HepG2 (cell line): ENCODE results near the gene AARSD1. TPM values are rescaled to one million over a fixed set of nuclear protein-coding genes. Genes with fewer than 3 reads are reported as not detected.
A peak's percentile ranks its signal among the peaks of the same experiment; 100 is the strongest.

Source experiments
- BHLHE40 ChIP-seq: IDR thresholded peaks from 2 replicates; pipeline ENCODE4 v1.6.1; 2011; ENCODE audit warnings: low read length, improper control_type of control experiment
- FOXO4 ChIP-seq: sonication (generic); formaldehyde crosslinking; conservative IDR thresholded peaks from 2 replicates; pipeline ENCODE4 v1.8.1; 2023; ENCODE audit warnings: missing genetic modification reagents
- KAT8 ChIP-seq: IDR thresholded peaks from 2 replicates; pipeline ENCODE4 v1.6.1; 2016; ENCODE audit warnings: missing genetic modification reagents, missing compliant biosample characterization
- MATR3 ChIP-seq: sonication (generic); formaldehyde crosslinking; IDR thresholded peaks from 2 replicates; pipeline ENCODE4 v1.4.0; 2020; ENCODE audit warnings: missing genetic modification reagents
- NFE2L2 ChIP-seq: fragments of 150-350 bp; IDR thresholded peaks from 2 replicates; pipeline ENCODE4 v1.6.1; 2014; ENCODE audit warnings: low read length
- POLR2AphosphoS2 ChIP-seq: IDR thresholded peaks from 2 replicates; pipeline ENCODE4 v1.6.1; 2011; ENCODE audit warnings: low read depth, low read length, improper control_type of control experiment
- PRPF4 ChIP-seq: fragments of 200-400 bp; formaldehyde crosslinking; IDR thresholded peaks from 2 replicates; pipeline ENCODE4 v1.6.1; 2016; ENCODE audit warnings: low read length, low read depth; ENCODE audit not compliant: poor library complexity, severe bottlenecking
- SALL2 ChIP-seq: sonication (generic); formaldehyde crosslinking; IDR thresholded peaks from 2 replicates; pipeline ENCODE4 v1.8.1; 2023; ENCODE audit warnings: mild to moderate bottlenecking, missing genetic modification reagents, inconsistent platforms
- ZNF205 ChIP-seq: IDR thresholded peaks from 2 replicates; pipeline ENCODE4 v1.6.1; 2018; ENCODE audit warnings: missing biosample characterization, missing genetic modification reagents
- ZNF354B ChIP-seq: sonication (generic); formaldehyde crosslinking; IDR thresholded peaks from 2 replicates; pipeline ENCODE4 v1.8.0; 2022; ENCODE audit warnings: mild to moderate bottlenecking, missing genetic modification reagents
- ZNF562 ChIP-seq: sonication (generic); formaldehyde crosslinking; IDR thresholded peaks from 2 replicates; pipeline ENCODE4 v1.8.0; 2022; ENCODE audit warnings: missing genetic modification reagents, borderline replicate concordance
- ZNF7 ChIP-seq: IDR thresholded peaks from 2 replicates; pipeline ENCODE4 v1.6.1; 2016; ENCODE audit warnings: missing biosample characterization, missing genetic modification reagents
- ZNF761 ChIP-seq: sonication (generic); formaldehyde crosslinking; conservative IDR thresholded peaks from 2 replicates; pipeline ENCODE4 v1.4.0; 2020; ENCODE audit warnings: mild to moderate bottlenecking, missing genetic modification reagents
- polyA plus RNA-seq, 8 experiments: library from polyadenylated mRNA; depleted of rRNA in 3 of 8; stranded (reverse) in 7 of 8; unstranded in 1 of 8; fragments of >200 nt; fragmentation: Illumina TruSeq in 4 of 8; extraction: Trizol in 4 of 8; gene quantifications; 2 replicates each; pipeline versions ENCODE4 v1.2.1 to v1.2.3, GENCODE V29; 2011 to 2016; ENCODE audit warnings: low read depth in 4 of 8, missing spikeins in 1 of 8, mixed read lengths in 1 of 8; ENCODE audit not compliant: insufficient read depth in 1 of 8
- total RNA-seq, 5 experiments: library from RNA; depleted of rRNA; stranded (reverse); fragments of >200 nt; fragmentation: Illumina TruSeq; extraction: Trizol; gene quantifications; 2 replicates each; pipeline ENCODE4 v1.2.3, GENCODE V29; 2016; ENCODE audit warnings: low read depth in 1 of 5
- TF ChIP-seq, protein P1 (sequence below): sonication (generic); formaldehyde crosslinking; IDR thresholded peaks from 2 replicates; pipeline ENCODE4 v1.8.0; 2022; ENCODE audit warnings: low read depth, missing genetic modification reagents
- TF ChIP-seq, protein P2 (sequence below): sonication (generic); formaldehyde crosslinking; IDR thresholded peaks from 2 replicates; pipeline ENCODE4 v1.5.1; 2020; ENCODE audit warnings: missing genetic modification reagents, mild to moderate bottlenecking, borderline replicate concordance
- TF ChIP-seq, protein P3 (sequence below): sonication (generic); formaldehyde crosslinking; IDR thresholded peaks from 2 replicates; pipeline ENCODE4 v1.4.0; 2020; ENCODE audit warnings: mild to moderate bottlenecking, missing genetic modification reagents

Gene AARSD1
- total and polyA plus RNA-seq, 2 of the 13 experiments (the other 11 are each of a cell fraction or from before 2014, with no cell fraction given) = 24.7 to 29.3 TPM

GRCh38 chr17:42997984-42998938 is 34.0 kb upstream of the AARSD1 start, which contains the start of gene RPL27 (continued):
- TF ChIP-seq, protein P1, sequence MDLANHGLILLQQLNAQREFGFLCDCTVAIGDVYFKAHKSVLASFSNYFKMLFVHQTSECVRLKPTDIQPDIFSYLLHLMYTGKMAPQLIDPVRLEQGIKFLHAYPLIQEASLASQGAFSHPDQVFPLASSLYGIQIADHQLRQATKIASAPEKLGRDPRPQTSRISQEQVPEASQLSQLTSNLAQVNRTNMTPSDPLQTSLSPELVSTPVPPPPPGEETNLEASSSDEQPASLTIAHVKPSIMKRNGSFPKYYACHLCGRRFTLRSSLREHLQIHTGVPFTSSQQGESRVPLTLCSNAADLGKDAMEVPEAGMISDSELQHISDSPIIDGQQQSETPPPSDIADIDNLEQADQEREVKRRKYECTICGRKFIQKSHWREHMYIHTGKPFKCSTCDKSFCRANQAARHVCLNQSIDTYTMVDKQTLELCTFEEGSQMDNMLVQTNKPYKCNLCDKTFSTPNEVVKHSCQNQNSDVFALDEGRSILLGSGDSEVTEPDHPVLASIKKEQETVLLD = peak; percentile 87
- TF ChIP-seq ZNF205 (CRISPR knock-in tag) = peak; percentile 96
- TF ChIP-seq ZNF354B = no peak
- TF ChIP-seq PRPF4 = peak; percentile 97
- no peak for TF ChIP-seq ZNF562 (CRISPR knock-in tag)
- TF ChIP-seq NFE2L2 = peak; percentile 1; the same call in 1 of the 2 replicates
- 0 out of 2 replicates have a peak, but pooled peaks have one; percentile 81 for TF ChIP-seq FOXO4 (CRISPR knock-in tag)
- peak; percentile 94 for TF ChIP-seq BHLHE40
- TF ChIP-seq SALL2 (CRISPR knock-in tag) = peak; percentile 92
- TF ChIP-seq MATR3 = no peak
- TF ChIP-seq ZNF761 (CRISPR knock-in tag) = peak; percentile 98; the same call in 1 of the 2 replicates
- TF ChIP-seq, protein P2, sequence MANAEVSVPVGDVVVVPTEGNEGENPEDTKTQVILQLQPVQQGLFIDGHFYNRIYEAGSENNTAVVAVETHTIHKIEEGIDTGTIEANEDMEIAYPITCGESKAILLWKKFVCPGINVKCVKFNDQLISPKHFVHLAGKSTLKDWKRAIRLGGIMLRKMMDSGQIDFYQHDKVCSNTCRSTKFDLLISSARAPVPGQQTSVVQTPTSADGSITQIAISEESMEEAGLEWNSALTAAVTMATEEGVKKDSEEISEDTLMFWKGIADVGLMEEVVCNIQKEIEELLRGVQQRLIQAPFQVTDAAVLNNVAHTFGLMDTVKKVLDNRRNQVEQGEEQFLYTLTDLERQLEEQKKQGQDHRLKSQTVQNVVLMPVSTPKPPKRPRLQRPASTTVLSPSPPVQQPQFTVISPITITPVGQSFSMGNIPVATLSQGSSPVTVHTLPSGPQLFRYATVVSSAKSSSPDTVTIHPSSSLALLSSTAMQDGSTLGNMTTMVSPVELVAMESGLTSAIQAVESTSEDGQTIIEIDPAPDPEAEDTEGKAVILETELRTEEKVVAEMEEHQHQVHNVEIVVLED (CRISPR knock-in tag) = peak; percentile 95
- TF ChIP-seq, protein P3, sequence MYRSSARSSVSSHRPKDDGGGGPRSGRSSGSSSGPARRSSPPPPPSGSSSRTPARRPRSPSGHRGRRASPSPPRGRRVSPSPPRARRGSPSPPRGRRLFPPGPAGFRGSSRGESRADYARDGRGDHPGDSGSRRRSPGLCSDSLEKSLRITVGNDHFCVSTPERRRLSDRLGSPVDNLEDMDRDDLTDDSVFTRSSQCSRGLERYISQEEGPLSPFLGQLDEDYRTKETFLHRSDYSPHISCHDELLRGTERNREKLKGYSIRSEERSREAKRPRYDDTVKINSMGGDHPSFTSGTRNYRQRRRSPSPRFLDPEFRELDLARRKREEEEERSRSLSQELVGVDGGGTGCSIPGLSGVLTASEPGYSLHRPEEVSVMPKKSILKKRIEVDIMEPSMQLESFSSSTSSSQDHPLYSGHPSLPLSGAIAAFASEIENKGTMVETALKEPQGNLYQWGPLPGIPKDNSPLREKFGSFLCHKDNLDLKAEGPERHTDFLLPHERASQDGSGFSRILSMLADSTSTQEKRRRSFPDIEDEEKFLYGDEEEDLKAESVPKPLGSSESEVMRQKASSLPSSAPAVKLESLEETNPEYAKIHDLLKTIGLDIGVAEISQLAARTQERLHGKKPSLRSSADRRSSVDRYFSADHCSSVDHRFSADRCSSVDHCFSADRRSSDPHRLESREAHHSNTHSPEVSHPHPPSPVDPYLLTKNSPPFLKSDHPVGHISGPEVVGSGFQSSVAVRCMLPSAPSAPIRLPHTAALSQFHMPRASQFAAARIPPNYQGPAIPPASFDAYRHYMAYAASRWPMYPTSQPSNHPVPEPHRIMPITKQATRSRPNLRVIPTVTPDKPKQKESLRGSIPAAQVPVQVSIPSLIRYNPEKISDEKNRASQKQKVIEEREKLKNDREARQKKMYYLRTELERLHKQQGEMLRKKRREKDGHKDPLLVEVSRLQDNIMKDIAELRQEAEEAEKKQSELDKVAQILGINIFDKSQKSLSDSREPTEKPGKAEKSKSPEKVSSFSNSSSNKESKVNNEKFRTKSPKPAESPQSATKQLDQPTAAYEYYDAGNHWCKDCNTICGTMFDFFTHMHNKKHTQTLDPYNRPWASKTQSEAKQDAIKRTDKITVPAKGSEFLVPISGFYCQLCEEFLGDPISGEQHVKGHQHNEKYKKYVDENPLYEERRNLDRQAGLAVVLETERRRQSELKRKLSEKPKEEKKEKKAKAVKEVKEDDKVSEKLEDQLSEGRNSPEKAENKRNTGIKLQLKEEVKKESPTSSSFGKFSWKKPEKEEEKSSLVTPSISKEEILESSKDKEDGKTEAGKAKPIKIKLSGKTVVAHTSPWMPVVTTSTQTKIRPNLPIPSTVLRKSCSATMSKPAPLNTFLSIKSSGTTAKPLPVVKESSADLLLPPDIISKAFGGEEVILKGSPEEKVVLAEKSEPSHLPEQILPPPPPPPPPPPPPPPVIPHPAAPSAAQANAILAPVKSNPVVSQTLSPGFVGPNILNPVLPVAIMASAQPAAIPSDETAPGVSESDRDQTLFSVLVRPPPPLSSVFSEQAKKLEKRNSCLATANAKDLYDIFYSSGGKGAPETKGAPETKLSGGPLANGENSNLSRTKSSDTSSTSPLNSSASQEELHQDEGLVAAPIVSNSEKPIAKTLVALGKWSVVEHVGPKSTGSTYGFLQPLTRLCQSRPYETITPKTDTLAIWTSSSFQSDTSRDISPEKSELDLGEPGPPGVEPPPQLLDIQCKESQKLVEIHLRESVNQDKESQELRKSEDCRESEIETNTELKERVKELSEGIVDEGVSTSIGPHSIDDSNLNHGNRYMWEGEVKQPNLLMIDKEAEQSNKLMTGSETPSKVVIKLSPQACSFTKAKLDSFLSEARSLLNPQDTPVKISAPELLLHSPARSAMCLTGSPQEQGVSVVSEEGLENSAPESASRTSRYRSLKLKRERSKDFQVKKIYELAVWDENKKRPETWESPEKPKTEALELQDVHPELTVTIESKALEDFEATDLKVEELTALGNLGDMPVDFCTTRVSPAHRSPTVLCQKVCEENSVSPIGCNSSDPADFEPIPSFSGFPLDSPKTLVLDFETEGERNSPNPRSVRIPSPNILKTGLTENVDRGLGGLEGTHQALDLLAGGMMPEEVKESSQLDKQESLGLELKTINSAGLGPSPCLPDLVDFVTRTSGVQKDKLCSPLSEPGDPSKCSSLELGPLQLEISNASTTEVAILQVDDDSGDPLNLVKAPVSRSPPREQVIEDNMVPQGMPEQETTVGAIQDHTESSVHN = peak; percentile 99
- TF ChIP-seq KAT8 (CRISPR knock-in tag) = peak; percentile 100
- peak; percentile 88 for TF ChIP-seq POLR2AphosphoS2
- no peak; the same call in 1 of the 2 replicates for TF ChIP-seq ZNF7 (CRISPR knock-in tag)
